Pancreas (tissue), 10 donors: ENCODE data around the gene PEAK3. TPM values are rescaled to one million over a fixed set of nuclear protein-coding genes. Genes with fewer than 3 reads are reported as not detected.

Experiments used
- ATAC-seq, 4 donors: fragments of 200-7000 bp; cut with Tn5 transposase; one replicate each; pipeline versions ENCODE4 v1.8.0 to v1.9.1; 2020; ENCODE audit warnings: mild to moderate bottlenecking in 4 of 4, moderate library complexity in 4 of 4
- DNase-seq, 6 donors: peaks; one replicate each; pipeline ENCODE4 v3.0.0-alpha.2; 2020
- FAIRE-seq: peaks from 2 replicates; lab custom pipeline; 2012; peaks lifted over from hg19 to GRCh38; lab: Jason Lieb, UNC
- H3K27ac ChIP-seq, 4 donors: fragments of 200-600 bp; sonication (generic); 1 replicate in 3 of 4; 2 replicates in 1 of 4; pipeline versions ENCODE4 v1.5.0 to v1.8.0; 2020
- H3K27me3 ChIP-seq, 4 donors: fragments of 200-600 bp; one replicate each; pipeline ENCODE4 v1.8.0; 2021
- H3K36me3 ChIP-seq, 3 donors: fragments of 200-600 bp; sonication (generic) in 1 of 3; one replicate each; pipeline versions ENCODE4 v1.5.0 to v1.8.0; 2020 to 2021
- H3K4me1 ChIP-seq, 3 donors: fragments of 200-600 bp; one replicate each; pipeline ENCODE4 v1.8.0; 2021
- H3K4me3 ChIP-seq, 4 donors: fragments of 200-600 bp; sonication (generic) in 2 of 4; one replicate each; pipeline versions ENCODE4 v1.5.0 to v1.8.0; 2020 to 2021
- H3K9me3 ChIP-seq, 4 donors: fragments of 200-600 bp; one replicate each; pipeline ENCODE4 v1.8.0; 2021
- WGBS, 2 donors: extraction: QIAGEN DNeasy Blood & Tissue Kit; methylation state at CpG; one replicate each; pipeline ENCODE4 v1.1.7; 2013; 5-methylcytosine and 5-hydroxymethylcytosine counted together
- intact Hi-C, 3 donors: fragments of 100-400 bp; cut with DNase I; formaldehyde crosslinking; loops; one replicate each; pipeline versions ENCODE4 v1.11.1 to v1.14.2; 2022
- polyA plus RNA-seq, 2 donors: library from polyadenylated mRNA; stranded (reverse); fragments of 200-250 nt; gene quantifications; one replicate each; pipeline ENCODE4 v1.2.3, GENCODE V29; 2013
- total RNA-seq, 6 donors: library from RNA; stranded (reverse); fragmentation: NEBNext Ultra II Directional in 4 of 6; extraction: Animal tissue kit (Norgen Biotek cat#: 25700) in 4 of 6; gene quantifications; one replicate each; pipeline versions ENCODE4 v1.2.1 to v1.2.4, GENCODE V29; 2021 to 2023
- TF ChIP-seq, protein P1 (sequence below), 4 donors: fragments of 200-600 bp; sonication (generic) in 3 of 4; IDR thresholded peaks; one replicate each; pipeline versions ENCODE4 v1.5.0 to v1.8.0; 2021; ENCODE audit warnings: antibody characterized with exemption in 4 of 4
- donor health status: healthy with polysubstance abuse.
- donor health status: DM: no; HTN: no; CAD: no; lungs with moderate emphysema.
- donor health status: DM: no; HTN: no; CAD: no.
- donor health status: control.
- donor health status: control.
- donor health status: Bipolar disorder and iron deficiency.
- donor health status: DM: yes; HTN: yes; CAD: no.
- donor health status: DM: no; HTN: no; CAD: no.
- donor health status: DM: no; HTN: no; CAD: no.
- donor health status: DM: yes; HTN: yes; CAD: no.

Gene PEAK3
- total and polyA plus RNA-seq, 8 donors: 0.04 to 0.81 (median 0.16) TPM; not detected in 2

DNA sequence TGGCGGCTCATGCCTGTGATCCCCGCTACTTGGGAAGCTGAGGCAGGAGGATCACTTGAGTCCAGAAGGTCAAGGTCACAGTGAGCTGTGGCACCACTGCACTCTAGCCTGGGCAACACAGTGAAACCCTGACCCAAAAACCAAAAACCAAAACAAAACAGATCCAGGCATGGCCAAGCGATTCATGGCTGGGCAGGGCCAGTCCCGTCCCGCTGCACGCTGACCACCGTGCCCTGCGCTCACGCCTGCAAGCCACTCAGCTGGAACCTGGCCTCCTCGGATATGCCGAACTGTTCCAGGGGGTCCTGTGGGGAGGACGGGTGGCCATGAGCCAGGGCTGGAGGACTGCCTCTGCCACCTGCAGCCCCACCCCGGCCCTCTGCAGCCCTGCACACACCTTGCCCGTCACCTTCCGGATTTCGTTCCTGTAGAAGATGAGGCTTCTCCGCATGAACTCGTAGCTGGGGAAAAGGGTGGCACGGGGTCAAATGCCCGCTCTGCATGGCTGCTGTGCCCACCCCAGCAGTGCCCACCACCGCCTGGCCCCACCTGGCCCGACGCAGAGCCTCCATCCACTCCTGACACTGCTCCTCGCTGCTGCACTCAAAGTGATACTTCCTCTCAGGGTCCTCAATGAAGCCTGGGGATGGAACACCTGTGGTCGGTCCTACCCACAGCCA lies 48.2 kb downstream of the PEAK3 start:
- no peak for ATAC-seq
- Histone ChIP-seq H3K4me3 (no peak overlapping the region), H3K9me3 (no peaks in the 10 kb centered on the region), H3K36me3 (peaks cover 0 to 33% (median 6%) of the 10 kb centered on the region in 3 donors), H3K27ac (no peak overlapping the region), H3K27me3 (no peaks in the 10 kb centered on the region), H3K4me1 (peaks cover 12 to 21% (median 20%) of the 10 kb centered on the region in 3 donors)
- TF ChIP-seq, protein P1, sequence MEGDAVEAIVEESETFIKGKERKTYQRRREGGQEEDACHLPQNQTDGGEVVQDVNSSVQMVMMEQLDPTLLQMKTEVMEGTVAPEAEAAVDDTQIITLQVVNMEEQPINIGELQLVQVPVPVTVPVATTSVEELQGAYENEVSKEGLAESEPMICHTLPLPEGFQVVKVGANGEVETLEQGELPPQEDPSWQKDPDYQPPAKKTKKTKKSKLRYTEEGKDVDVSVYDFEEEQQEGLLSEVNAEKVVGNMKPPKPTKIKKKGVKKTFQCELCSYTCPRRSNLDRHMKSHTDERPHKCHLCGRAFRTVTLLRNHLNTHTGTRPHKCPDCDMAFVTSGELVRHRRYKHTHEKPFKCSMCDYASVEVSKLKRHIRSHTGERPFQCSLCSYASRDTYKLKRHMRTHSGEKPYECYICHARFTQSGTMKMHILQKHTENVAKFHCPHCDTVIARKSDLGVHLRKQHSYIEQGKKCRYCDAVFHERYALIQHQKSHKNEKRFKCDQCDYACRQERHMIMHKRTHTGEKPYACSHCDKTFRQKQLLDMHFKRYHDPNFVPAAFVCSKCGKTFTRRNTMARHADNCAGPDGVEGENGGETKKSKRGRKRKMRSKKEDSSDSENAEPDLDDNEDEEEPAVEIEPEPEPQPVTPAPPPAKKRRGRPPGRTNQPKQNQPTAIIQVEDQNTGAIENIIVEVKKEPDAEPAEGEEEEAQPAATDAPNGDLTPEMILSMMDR (IDR thresholded peaks at IDR 0.05): no peak
- WGBS, 2 donors: 90 to 91% methylated on average over 25 of the region's 25 CpGs
- no peak for DNase-seq
- intact Hi-C loops: loop anchor here in 1 of 3 donors (10.0 kb wide), 1 partner anchor 79 kb away; the partner anchor contains the start of gene AP3D1
- no peak for FAIRE-seq

DNA sequence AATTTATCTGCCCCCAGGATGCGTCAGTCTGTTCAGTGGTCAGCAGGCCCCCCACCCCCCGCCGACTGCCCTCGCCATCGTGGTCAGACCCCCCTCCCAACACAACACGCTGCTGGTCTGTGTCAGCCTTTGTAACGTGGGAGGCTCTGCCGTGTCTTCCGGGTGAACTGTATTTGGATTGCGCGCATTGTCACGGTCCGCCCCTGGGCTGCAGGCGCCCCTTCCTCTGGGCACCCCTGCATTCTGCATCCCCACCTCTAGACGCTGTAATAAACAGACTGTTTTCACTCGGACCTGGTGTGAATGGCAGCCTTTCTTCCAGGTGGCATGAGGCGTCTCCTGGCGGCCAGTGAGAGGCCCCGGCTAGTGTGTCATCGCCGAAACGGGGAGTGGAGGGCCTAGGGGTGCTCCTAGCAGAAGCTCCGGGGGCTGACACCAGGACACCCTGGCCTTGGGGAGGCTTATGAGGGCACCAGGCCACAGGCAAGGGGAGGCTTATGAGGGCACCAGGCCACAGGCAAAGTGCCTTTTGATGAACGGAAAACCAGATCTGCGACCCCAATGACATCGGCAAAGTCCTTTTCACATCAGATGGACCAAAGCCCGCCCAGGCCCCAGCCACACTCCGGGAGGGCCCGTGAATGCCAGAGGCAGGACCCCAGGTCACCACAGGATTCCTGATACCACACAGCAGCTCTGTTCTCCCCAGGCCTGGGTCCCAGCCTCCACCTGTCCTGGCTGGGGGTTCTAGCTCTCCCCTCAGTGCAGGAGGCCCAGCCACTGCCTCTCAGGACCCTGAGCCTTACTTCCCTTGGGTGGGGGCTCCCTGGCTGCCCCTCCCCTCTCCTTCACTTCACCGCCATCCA lies 49.5 kb downstream of the PEAK3 start:
- no peaks in the 10 kb centered on the region for H3K9me3 ChIP-seq
- intact Hi-C loops: loop anchor here in 1 of 3 donors (10.0 kb wide), 1 partner anchor 78 kb away; the partner anchor contains the start of gene AP3D1
- TF ChIP-seq, protein P1 (IDR thresholded peaks at IDR 0.05): no peak
- H3K36me3 ChIP-seq: peaks cover 0 to 43% (median 6%) of the 10 kb centered on the region in 3 donors
- no peaks in the 10 kb centered on the region for H3K27me3 ChIP-seq
- H3K4me3 ChIP-seq: no peak overlapping the region
- H3K4me1 ChIP-seq: peaks cover 1 to 10% (median 8%) of the 10 kb centered on the region in 3 donors
- no peak for FAIRE-seq
- WGBS, 2 donors: 83 to 89% methylated on average over 30 of the region's 30 CpGs
- no peak overlapping the region for H3K27ac ChIP-seq
- no peak for DNase-seq
- ATAC-seq: no peak

DNA sequence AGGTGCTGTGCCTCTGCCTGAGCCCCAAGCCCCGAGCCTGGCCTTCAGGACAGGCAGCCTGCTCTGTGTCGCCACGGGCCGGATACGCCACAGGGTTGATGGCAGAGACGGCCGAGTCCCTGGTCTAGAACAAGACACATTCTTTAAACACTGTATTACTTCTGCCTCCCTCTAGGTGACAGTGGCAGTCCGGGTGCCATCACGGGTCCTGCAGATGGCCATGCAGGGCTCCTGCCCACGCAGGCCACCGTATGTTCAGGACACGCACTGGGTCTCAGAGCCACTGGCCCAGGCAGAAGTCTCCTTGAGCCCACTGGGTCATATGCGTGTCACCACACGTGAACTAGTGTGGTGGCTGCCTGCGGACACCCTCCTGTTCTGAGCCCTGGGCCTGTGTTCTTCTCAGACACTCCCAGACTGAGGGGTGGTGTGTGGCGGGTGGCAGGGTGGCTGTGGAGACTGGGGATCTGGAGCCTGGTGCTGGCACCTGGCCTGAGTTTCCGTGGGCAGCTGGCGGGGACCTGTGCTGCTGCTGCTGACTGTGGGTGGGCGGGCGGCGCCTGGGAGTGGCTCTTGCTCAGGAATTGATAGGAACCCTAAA lies 50.3 kb downstream of the PEAK3 start:
- 81 to 82% methylated on average over 21 of the region's 21 CpGs for WGBS, 2 donors
- ATAC-seq: no peak
- Histone ChIP-seq H3K36me3 (peaks cover 3 to 51% (median 6%) of the 10 kb centered on the region in 3 donors), H3K27me3 (no peaks in the 10 kb centered on the region), H3K9me3 (no peaks in the 10 kb centered on the region), H3K27ac (no peak overlapping the region), H3K4me3 (no peak overlapping the region), H3K4me1 (peaks cover 0 to 8% (median 7%) of the 10 kb centered on the region in 3 donors)
- FAIRE-seq: no peak
- TF ChIP-seq, protein P1 (IDR thresholded peaks at IDR 0.05): no peak
- DNase-seq: no peak
- intact Hi-C loops: loop anchor here in 1 of 3 donors (10.0 kb wide), 1 partner anchor 77 kb away; the partner anchor contains the start of gene AP3D1

DNA sequence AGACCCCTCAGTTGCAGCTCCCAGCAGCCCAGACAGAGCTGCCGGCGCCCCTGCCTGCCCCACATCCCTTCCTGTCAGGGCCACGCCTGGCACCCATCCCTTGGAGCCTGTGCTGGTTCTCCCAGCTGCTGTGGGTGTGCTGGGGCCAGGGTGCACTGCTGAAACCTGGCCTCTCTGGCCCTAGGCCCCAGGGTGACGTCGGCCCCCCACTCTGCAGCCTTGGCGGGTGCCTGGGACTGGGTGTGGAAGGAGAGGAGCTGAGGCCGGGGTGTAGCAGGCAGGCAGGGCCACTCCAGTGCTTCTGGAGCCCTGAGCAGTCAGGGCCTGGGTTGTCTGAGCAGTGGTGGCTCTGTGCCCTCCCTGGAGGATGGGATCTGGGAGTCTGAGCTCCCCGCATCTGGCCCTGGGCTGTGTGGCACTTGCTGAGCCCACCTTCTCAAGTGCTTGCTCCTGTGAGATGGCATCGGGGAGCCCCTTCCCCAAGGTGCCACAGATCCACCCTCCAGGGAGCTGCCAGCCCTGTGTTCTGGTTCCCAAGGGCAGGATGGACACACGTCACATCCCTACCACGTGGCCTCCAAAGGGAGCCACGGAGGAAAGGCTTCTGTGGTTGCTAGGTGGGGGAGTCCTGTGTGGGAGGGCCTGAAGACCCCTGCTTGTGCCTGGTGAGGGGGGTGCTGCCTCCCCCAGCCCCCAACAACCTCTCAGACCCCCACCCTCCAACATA lies 51.0 kb downstream of the PEAK3 start:
- FAIRE-seq (no peak), ATAC-seq (no peak), DNase-seq (no peak)
- WGBS, 2 donors: 74 to 80% methylated on average over 12 of the region's 12 CpGs
- Histone ChIP-seq H3K27me3 (no peaks in the 10 kb centered on the region), H3K4me3 (no peak overlapping the region), H3K9me3 (no peaks in the 10 kb centered on the region), H3K27ac (no peak overlapping the region), H3K4me1 (peaks cover 0 to 8% (median 7%) of the 10 kb centered on the region in 3 donors), H3K36me3 (peaks cover 4 to 58% (median 6%) of the 10 kb centered on the region in 3 donors)
- TF ChIP-seq, protein P1 (IDR thresholded peaks at IDR 0.05): no peak
- intact Hi-C loops: loop anchor here in 1 of 3 donors (10.0 kb wide), 1 partner anchor 76 kb away; the partner anchor contains the start of gene AP3D1
